GM19328 (cell line): ENCODE results near the gene CACNA2D1.
A peak's percentile ranks its signal among the peaks of the same experiment; 100 is the strongest.
"Not testable (repeated sequence)": the region's sequence is repeated elsewhere in the genome, so short reads cannot be mapped to it uniquely, and the experiment has no call there.

Experiments
- ATAC-seq: cut with Tn5 transposase; IDR thresholded peaks from one replicate; pipeline ENCODE4 v1.9.1; 2021; ENCODE audit warnings: mild to moderate bottlenecking, moderate library complexity; ENCODE audit not compliant: unreplicated experiment

The CACNA2D1 gene

GRCh38 chr7:82014574-82014973 is 429.0 kb downstream of the CACNA2D1 start:
- not testable (repeated sequence) for ATAC-seq

GRCh38 chr7:82012453-82012852 is 431.1 kb downstream of the CACNA2D1 start:
- no peak for ATAC-seq

GRCh38 chr7:82010416-82010815 is 433.2 kb downstream of the CACNA2D1 start:
- no peak for ATAC-seq

- ATAC-seq: no peak
Observed at GRCh38 chr7:82007315-82007714, 436.3 kb downstream of the CACNA2D1 start.

- ATAC-seq: no peak
Observed at GRCh38 chr7:82005056-82005455, 438.5 kb downstream of the CACNA2D1 start.

- ATAC-seq: no peak
Observed at GRCh38 chr7:81993186-81993585, 450.4 kb downstream of the CACNA2D1 start.

- ATAC-seq: no peak
Observed at GRCh38 chr7:81990395-81990794, 453.2 kb downstream of the CACNA2D1 start.

GRCh38 chr7:81986723-81987470 is 456.7 kb downstream of the CACNA2D1 start:
- ATAC-seq: no peak

GRCh38 chr7:81983406-81983805 is 460.2 kb downstream of the CACNA2D1 start:
- no peak for ATAC-seq

GRCh38 chr7:81973117-81973516 is 470.5 kb downstream of the CACNA2D1 start:
- no peak for ATAC-seq

- ATAC-seq: no peak
Observed at GRCh38 chr7:81960026-81960425, 483.6 kb downstream of the CACNA2D1 start.

- no peak for ATAC-seq
Observed at GRCh38 chr7:81957517-81957916, 486.1 kb downstream of the CACNA2D1 start.

GRCh38 chr7:81956520-81956919 is 487.1 kb downstream of the CACNA2D1 start:
- ATAC-seq: peak; percentile 59

- no peak for ATAC-seq
Observed at GRCh38 chr7:81949306-81949705, 494.3 kb downstream of the CACNA2D1 start.

- ATAC-seq: no peak
Observed at GRCh38 chr7:81944058-81944457, 499.5 kb downstream of the CACNA2D1 start.

GRCh38 chr7:81937091-81937490 is 506.5 kb downstream of the CACNA2D1 start:
- no peak for ATAC-seq

GRCh38 chr7:81934596-81935301 is 508.8 kb downstream of the CACNA2D1 start:
- ATAC-seq: no peak

GRCh38 chr7:81932936-81933335 is 510.6 kb downstream of the CACNA2D1 start:
- no peak for ATAC-seq

GRCh38 chr7:81929386-81929785 is 514.2 kb downstream of the CACNA2D1 start:
- no peak for ATAC-seq

- ATAC-seq: no peak
Observed at GRCh38 chr7:81926154-81926553, 517.4 kb downstream of the CACNA2D1 start.

- no peak for ATAC-seq
Observed at GRCh38 chr7:81925530-81925929, 518.0 kb downstream of the CACNA2D1 start.

- ATAC-seq: no peak
Observed at GRCh38 chr7:81924494-81924893, 519.1 kb downstream of the CACNA2D1 start.
